GM21360 (cell line): ENCODE results near the gene ANKRD33B.
A peak's percentile ranks its signal among the peaks of the same experiment; 100 is the strongest.
"Not testable (repeated sequence)": the region's sequence is repeated elsewhere in the genome, so short reads cannot be mapped to it uniquely, and the experiment has no call there.

ENCODE experiments used
- ATAC-seq: cut with Tn5 transposase; IDR thresholded peaks from one replicate; pipeline ENCODE4 v1.9.1; 2021; ENCODE audit warnings: mild to moderate bottlenecking, moderate library complexity; ENCODE audit not compliant: unreplicated experiment

ANKRD33B gene

DNA sequence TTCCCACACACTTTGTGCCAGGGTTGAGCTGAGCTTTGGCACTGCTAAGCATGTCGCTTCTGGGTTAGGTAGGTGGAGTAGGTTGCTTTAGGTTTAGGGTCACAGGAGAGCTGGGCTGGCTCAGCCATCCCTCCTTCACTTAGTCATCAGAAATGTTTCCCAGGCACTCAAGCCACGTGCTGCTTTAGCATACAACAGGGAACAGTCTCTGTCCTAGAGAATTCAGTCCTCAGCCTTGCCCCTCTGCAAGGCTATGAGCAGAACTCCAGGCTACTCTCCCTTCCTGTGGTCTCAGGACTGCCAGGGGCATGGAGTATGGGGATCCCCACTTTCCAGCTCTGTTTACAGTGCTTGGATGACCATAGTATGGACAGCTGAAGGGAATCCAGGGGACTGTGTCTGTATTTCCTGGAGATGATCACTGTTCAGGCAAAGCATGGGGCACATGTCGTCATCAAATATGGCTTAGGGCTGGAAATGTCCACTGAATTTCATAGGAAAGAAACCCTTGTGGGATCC is 7.5 kb upstream of the ANKRD33B start:
- no peak for ATAC-seq

DNA sequence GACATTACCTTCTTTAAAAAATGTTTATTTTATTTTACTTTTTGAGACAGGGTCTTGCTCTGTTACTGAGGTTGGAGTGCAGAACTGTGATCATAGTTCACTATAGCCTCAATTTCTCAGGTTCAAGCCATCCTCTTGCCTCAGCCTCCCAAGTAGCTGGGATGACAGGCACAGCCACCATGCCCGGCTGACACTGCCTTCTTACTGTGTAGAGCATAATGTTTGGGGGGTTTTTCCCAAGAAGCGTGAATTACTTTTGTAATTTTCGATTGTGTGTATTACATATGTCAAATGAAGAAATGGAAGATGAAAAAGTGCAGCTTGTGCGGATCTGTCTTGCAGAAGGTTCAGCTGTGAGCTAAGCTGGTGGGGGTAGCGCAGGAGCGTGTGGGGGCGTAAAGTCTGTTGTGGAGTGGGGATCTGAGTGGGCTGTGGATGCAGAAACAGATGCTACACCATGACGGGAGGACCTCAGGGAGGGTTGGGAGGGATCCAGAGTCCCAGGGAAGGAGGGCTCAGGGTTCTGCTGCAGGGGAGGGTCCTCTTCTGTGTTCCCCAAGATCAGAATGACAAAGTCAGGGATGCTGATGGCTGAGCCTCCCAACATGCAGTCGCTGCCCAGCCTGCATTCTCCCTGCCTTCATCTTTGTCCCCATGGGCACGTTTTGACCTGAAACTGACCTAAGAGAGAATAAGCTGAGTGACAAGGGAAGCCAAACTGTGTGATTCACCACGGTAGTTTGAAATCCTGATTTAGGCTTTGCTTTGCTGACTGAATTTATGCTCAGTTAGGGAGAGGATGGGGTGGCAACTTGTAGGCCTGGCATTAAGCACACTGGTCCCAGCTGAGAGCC is 6.8 kb upstream of the ANKRD33B start:
- ATAC-seq, result no peak

DNA sequence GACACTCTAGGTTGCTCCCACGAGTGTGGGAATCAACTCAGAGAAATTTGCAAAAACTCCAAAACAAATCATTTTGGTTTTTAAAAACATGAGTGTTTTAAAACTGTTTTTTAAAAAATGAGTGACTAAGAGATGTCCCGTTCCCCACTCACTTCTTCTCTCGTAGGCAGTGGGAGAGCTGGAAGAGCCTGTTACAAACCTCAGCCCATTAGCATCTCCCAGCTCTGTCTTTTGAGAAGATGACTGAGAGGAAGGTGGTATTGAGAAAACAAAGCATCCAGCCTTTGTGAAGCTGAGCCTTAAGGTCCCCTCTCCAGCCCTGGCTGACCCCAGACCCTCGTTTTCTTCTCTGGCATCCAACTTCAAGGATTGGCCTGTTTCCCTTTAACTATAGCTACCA is 4.7 kb upstream of the ANKRD33B start:
- ATAC-seq, result no peak

DNA sequence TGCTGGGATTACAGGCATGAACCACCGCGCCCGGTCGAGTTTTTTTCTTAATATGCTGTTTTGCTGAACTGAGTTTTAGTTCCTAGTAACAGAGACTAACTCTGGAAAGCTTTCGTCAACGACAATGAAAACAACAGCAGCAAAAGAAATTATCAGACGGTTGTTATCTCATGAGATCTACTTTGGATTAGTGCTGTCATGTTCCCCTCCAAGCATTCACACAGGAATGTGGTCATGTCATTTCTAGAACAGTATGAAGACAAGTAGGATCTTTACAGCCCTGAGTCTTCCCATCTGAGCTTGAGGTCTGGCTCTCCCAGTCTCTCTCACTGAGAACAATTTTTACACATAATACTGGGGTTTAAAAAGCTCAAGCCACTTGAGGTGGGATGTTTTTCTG is 4.0 kb upstream of the ANKRD33B start:
- ATAC-seq, result no peak

DNA sequence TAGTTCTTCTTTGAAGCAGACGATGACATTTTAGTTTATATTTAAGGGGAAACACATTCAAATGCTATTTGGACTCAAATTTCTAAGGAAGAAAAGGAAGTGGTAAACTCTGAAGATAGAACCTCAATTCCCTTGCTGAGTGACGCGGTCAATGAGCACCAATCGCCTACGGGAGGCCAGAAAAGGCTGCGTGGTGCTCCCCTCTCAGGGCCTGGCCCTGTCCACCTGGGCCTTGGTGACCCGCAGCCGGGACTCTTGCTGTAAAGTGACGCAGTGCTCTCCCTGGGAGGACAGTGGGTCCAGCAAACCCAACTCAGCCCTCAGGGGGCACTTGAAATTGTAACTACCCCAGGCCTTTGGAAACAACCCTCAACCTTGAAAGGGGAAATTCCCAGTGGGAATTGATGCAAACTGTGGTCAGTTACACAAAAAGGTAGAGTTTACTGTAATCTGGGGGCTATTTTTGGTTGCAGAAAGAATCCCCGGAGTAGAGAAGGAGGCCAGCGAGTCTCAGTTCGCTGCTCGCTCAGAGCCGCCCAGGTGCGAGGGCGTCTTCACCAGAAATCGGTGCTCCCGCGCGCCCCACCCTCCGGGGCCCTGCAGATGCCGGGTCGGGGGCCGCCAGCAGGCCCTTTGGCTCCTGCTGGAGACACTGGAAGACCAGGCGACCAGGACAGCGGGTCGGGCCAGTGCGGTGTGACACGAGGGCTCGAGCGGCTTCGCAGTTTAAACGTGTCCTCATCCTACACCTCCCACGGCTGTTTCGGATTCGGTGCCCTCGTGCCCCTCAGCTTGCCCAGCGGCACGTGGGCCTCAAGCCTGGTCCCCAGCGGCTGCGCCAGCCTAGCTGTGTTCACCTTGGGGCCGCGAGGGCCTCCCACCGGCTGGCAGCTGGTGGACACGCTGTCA is 1.4 kb upstream of the ANKRD33B start:
- ATAC-seq, result peak; percentile 29

DNA sequence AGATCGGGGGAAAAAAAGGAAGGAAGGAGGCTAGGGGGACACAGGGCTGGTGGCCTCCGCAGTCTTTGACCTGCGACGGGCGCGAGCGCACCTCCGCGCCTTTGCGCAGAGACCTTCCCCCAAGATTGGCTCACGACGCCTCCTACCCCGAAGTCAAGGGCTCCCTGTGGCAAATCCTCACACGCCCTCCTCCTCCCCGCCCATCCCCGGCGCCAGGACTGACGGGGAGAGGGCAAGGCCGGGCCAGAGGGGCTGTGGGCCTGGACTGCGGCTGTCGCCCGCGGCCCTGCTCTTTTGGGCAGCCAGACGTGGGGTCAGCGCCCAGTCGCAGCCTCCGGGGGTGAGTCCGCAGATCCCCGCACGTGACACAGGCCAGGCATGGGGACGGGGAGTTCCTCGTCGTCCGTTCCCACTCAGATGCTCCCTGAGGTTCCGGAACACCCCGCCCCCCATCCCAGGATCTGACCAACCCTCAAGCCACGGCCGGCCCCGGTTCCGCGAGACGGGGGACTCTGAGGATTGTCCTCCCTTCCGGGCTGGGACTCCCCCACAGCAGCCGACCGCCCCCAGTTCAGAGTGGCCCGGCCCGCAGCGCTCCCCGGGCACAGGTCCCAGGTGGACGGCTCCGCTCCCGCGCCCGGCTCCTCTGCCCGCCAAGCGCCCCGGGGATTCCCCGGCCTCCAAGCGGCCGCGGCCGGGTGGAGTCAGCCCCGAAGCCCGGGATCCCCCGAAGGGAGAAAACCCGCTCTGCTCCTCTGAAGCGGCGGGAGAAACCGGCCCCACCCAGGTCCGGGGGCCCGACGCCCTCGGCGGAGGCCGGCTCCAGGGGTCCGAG is 543 bp upstream of the ANKRD33B start:
- ATAC-seq, result peak; percentile 29

DNA sequence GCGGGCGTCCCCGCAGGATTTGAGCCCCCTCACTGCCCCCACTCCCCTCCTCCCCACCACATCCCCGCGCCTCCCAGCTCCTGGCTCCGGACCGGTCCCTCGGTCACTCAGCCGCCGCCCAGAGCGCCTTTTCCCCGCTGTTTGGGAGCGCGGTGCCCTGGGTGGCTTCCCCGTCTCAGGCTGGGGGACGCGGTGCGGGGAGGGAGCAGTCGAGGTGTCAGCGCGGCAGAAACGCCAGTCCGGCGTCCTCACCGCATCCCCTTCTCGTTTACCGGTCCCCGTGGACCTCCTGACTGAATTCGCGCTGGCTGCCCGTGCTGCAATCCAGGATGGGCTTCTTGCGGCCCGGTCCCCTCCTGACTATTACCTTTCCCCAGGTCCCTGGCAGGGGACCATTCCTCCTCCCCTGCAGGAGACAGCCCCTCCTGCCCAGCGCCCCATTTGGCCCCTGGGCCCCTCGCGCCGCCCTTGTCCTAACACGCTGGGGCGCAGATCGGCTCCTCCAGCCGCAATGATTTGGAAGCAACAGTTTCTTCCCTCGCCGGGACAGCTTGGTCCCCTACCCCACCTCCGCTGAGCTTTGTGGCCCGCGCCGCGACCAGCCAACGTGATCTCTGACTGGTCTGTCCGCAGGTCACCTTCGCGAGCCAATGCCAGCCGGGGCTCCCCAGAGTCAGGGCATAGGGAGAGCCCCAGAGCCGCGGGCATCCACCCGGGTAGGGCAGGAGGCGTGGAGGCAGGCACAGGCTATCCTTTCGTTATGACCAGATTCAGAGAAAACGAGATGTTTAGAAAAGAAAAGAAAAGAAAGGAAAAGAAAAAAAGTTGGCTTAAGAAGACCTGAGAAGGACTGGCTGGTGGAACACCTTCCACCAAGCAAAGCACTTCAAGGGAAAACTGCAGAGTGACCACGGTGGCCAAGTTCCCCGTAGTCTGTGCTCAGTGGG is 1.2 kb downstream of the ANKRD33B start:
- no peak for ATAC-seq

DNA sequence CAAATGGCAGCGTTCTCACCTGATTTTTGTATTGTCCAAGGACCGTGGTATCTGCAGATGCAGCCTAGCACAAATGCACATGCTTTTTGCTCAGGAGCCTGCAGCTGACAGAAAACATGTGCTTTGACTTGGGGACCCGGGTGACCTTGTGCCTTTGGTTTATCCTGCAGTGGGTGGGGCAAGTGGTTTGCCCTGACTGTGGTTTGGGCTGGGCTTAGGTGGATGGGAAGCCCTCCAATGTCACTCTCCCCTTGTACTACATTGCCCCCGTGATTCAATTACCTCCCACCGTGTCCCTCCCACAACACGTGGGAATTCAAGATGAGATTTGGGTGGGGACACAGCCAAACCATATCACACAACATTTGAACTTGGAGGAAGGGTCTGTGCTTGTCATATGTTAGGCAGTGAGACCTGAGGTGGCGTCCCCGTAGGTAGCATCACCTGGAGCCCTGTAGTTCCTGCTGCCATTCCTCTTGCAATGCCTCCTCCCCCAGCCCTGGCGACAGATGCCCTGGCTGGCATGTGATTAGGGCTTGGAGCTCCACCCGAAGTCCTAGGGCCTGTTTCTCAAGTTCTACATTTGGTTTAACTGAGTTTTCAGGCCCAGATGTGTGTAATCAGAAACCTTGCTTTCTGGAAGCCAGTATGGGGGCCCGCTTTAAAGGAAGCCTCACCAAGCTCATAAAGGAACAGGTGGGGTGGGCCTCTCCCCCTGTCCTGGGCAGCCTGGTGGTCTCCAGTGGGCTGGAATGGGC is 2.1 kb downstream of the ANKRD33B start:
- ATAC-seq, result no peak

DNA sequence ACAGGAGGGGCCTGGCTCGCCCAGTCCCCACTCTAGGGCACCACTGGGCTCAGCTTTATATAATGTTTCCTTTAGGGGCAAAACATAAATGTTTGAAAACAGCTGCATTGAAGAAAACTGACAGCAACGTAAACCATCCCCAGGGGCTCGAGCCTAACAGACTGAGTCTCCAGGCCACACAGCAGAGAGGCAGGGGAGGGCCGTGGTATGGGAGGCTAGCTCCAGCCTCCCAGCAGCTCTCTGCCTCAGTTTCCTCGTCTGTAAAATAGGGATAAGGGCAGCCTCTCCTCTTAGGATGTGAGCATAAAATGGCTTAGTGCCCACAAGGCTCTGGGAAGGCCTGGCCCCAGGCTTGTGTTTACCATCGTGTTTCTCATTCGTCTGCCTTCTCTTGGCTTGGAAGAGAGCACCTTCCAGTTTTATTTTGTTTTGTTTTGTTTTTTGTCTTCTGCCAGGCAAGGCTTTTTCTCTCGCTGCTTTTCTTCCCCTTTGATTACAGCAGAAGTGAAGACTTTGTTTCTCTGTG is 2.7 kb downstream of the ANKRD33B start:
- ATAC-seq, result no peak

DNA sequence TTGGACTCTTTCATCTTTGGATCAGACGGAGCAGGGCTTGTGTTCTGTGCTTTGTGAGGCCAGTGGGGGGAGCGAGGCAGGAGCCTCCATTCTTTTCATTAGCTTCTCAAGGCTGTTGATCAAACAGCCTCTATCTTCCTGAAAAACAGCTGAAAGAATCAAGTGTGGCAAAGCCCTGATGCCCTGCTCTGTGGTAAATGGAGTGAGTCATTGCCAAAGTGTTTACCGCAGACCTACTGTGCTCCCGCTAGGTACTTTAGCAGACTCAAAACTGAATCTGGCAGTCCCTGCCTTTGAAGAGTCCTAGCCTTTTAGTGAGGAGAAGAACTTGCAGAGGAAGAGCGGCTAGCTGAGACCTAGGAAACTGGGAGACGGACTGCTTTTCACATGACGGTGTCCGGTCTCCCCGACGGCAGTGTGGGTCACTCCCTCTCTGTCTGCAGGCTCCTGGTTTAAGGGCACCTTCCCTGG is 3.3 kb downstream of the ANKRD33B start:
- no peak for ATAC-seq

DNA sequence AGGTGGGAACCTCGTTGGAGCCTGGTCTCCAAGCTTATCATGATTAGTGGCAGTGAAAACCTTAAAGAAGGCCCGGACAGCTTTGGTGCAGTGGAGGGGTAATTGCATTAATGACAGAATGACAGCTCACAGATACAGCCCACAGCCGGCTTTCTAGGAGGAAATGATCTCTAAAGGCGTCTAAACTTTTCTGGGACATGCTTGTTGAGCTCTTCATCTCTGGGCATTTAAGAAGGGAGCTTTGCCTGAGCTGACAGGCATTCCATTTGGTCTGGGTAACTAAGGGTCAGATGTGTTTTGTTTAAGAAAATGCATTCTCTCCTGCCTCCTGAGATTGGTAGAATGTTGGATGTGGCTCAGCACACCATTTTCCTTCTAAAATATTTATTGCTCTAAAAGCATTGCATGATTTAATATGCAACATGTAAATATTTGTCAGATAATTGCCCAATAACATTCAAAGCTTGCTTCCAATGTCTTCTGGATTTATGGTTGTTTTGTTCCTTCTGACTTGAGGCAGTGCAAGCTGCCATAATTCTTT is 4.0 kb downstream of the ANKRD33B start:
- ATAC-seq, result no peak

DNA sequence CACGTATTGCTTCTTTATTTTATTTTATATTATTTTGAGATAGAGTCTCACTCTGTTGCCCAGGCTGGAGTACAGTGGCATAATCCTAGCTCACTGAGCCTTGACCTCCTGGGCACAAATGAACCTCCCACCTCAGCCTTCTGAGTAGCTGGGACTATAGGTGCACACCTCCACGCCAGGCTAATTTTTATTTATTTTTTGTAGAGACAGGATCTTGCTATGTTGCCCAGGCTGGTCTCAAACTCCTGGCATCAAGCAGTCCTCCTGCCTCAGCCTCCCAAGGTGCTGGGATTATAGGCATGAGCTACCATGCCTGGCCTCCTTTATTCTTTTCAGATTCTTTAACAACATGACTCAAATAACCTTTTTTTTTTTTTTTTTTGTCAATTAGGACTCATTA is 6.7 kb downstream of the ANKRD33B start:
- not testable (repeated sequence) for ATAC-seq

DNA sequence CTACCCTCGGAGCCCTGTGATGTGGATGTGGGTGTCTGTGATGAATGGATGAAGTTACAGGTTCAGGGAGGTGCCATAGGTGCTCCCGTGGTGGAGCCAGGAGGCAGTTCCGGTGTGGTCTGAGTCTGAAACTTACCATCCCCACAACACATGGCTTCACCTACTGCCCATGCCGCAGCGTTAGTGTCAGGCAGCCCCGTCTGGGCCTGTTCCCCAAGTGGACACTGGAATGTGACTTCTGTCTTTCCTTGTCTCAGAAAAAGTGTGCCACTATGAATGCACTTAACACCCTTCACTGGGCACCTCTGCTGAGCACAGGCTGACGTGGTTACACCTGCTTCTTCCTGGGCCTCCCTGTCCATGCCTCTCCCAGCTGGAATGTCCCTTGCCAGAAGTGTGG is 8.6 kb downstream of the ANKRD33B start:
- no peak for ATAC-seq

DNA sequence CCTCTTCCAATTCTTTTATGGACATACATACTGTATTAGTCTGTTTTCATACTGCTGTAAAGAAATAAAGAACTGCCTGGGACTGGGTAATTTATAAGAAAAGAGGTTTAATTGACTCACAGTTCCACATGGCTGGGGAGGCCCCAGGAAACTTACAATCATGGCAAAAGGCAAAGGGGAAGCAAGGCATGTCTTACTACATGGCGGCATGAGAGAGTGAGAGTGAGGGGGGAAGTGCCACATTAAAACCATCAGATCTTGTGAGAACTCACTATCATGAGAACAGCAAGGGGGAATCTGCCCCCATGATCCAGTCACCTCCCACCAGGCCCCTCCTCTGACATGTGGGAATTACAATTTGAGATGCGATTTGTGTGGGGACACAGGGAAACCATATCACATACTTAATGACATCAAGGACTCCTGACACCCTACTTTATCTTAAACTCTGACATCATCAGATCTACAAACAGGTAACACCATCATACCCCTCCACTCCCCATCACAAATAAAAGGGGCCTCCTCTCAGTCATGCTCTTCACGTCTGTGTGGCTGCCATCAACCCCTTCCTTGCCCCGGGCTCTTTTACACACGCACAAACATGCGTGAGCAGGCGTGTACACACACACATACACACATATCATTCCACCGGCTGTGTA is 9.7 kb downstream of the ANKRD33B start:
- no peak for ATAC-seq

DNA sequence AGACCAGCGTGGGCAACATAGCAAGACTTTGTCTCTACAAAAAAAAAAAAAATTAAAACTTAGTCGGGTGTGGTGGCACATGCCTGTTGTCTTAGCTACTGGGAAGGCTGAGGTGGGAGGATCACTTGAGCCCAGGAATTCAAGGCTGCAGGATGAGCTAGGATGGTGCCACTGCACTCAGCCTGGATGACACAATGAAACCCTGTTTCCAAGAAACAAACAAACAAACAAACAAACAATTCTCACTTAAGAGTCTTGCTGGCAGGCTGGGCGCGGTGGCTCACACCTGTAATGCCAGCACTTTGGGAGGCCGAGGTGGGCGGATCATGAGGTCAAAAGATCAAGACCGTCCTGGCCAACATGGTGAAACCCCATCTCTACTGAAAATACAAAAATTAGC is 11.0 kb downstream of the ANKRD33B start:
- not testable (repeated sequence) for ATAC-seq

DNA sequence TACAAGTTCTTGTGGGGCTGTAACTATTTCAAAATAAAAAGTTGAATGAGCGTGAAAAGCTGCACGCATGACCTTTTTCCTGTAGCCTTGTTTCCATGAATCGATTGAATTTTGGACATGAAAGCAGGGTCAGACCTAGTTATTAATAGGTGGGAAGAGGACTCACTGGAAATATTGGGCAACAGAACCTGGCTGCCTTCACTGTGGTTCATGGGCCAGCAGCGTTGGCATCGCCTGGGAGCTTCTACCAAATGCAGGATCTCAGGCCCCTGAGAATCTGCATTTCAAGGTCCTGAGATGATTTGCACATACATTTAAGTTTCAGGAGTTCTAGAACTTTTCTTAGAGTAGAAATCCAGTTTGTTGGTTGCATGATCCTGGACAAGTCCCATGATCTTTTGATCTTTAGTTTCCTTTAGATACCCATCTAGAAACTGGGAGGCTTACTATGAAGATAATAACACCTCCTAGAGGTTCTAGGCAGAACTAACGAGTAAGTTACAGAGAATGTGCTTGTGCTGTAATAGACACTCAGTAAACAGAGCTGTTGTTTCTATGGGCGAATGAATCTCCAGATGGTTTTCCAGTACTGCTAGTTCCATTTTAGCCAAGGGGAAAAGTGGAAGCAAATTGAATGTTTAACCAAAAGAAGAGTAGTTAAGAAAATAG is 12.4 kb downstream of the ANKRD33B start:
- ATAC-seq, result no peak

DNA sequence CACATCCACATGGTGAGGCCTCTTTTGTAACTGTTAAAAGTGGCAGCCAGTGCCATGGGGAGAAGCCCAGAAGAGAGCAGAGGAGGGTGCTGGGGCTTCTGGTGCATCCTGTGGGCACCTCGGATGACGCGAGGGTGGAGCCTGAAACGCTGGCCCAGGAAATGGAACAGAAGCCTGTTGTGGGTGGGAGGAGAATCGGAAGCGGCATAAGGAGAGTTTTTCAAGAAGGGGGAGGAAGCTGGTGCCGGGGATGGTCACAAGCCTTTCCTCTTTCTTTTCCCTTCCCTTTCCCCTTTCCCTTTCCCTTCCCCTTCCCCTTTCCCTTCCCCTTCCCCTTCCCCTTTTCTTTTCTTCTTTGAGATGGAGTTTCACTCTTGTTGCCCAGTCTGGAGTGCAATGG is 12.9 kb downstream of the ANKRD33B start:
- ATAC-seq, result no peak
